B cell (primary cell): Measurements from ENCODE around the gene TBC1D4. TPM values are rescaled to one million over a fixed set of nuclear protein-coding genes. Genes with fewer than 3 reads are reported as not detected.

Experiments
- ATAC-seq: fragments of 200-7000 bp; cut with Tn5 transposase; one replicate; pipeline ENCODE4 v1.10.0; 2021; ENCODE audit warnings: low read depth, mild to moderate bottlenecking, moderate number of reproducible peaks, moderate library complexity
- CTCF ChIA-PET: fragments of 350-600 bp; sonication (Branson Sonifier 250); formaldehyde crosslinking; loops from one replicate; lab custom pipeline; 2021; ENCODE audit warnings: antibody characterized with exemption, inconsistent platforms; lab: Charles Lee
- POLR2A ChIA-PET: fragments of 350-600 bp; sonication (Branson Sonifier 250); formaldehyde crosslinking; loops from one replicate; lab custom pipeline; 2021; ENCODE audit warnings: antibody characterized with exemption; lab: Charles Lee
- DNase-seq: peaks from one replicate; pipeline ENCODE4 v3.0.0; 2013
- H2AFZ ChIP-seq: 2 replicates; pipeline ENCODE4 v1.6.1; 2012; ENCODE audit warnings: mild to moderate bottlenecking, low read depth, low read length; ENCODE audit not compliant: insufficient read depth, poor library complexity, severe bottlenecking
- H3K27ac ChIP-seq, 2 donors: 1 replicate in 1 of 2; 2 replicates in 1 of 2; pipeline ENCODE4 v1.5.1; 2012 to 2013; ENCODE audit warnings: low read length in 2 of 2, mild to moderate bottlenecking in 2 of 2, moderate library complexity in 1 of 2
- H3K27me3 ChIP-seq, 4 experiments: fragments of 200-600 bp in 1 of 4; sonication (generic) in 1 of 4; replicated peaks in 1 of 4; 1 replicate in 2 of 4; 2 replicates in 2 of 4; pipeline versions ENCODE4 v1.6.1 to v1.7.0; 2013 to 2016; ENCODE audit warnings: low read length in 3 of 4, mild to moderate bottlenecking in 2 of 4, mixed read lengths in 1 of 4, moderate library complexity in 1 of 4; ENCODE audit not compliant: insufficient read depth in 4 of 4, control insufficient read depth in 3 of 4; ENCODE audit errors: control extremely low read depth in 1 of 4
- H3K36me3 ChIP-seq, 2 experiments: replicated peaks in 1 of 2; 1 replicate in 1 of 2; 2 replicates in 1 of 2; pipeline versions ENCODE4 v1.6.1 to v1.7.1; 2013; ENCODE audit warnings: low read length in 1 of 2; ENCODE audit not compliant: insufficient read depth in 2 of 2, control insufficient read depth in 1 of 2; ENCODE audit errors: control extremely low read depth in 1 of 2, extremely low read depth in 1 of 2
- H3K4me1 ChIP-seq, 2 donors: fragments of 200-600 bp in 1 of 2; sonication (generic) in 1 of 2; 1 replicate in 1 of 2; 2 replicates in 1 of 2; pipeline versions ENCODE4 v1.5.1 to v1.6.1; 2013 to 2017; ENCODE audit warnings: low read length in 2 of 2; ENCODE audit not compliant: control insufficient read depth in 2 of 2, insufficient read depth in 2 of 2
- H3K4me2 ChIP-seq: replicated peaks from 2 replicates; pipeline ENCODE3; 2012; ENCODE audit warnings: mild to moderate bottlenecking, low read depth, low read length; ENCODE audit not compliant: poor library complexity, severe bottlenecking
- H3K4me3 ChIP-seq, 5 experiments: fragments of 200-600 bp in 1 of 5; sonication (generic) in 1 of 5; 1 replicate in 3 of 5; 2 replicates in 2 of 5; pipeline versions ENCODE4 v1.5.1 to v1.7.0; 2011 to 2016; ENCODE audit warnings: low read length in 4 of 5, mild to moderate bottlenecking in 4 of 5, low read depth in 2 of 5, control low read depth in 1 of 5, moderate library complexity in 1 of 5; ENCODE audit not compliant: insufficient read depth in 1 of 5; ENCODE audit errors: control extremely low read depth in 1 of 5, extremely low read depth in 1 of 5
- H3K79me2 ChIP-seq: fragments of 200-600 bp; sonication (generic); one replicate; pipeline ENCODE4 v1.6.0; 2016; ENCODE audit warnings: low read length; ENCODE audit not compliant: control insufficient read depth, insufficient read depth
- H3K9ac ChIP-seq: fragments of 200-600 bp; sonication (generic); 2 replicates; pipeline ENCODE4 v1.6.1; 2017; ENCODE audit warnings: mild to moderate bottlenecking, low read length, moderate library complexity
- H3K9me3 ChIP-seq, 3 donors: one replicate each; pipeline versions ENCODE4 v1.6.1 to v1.7.1; 2013; ENCODE audit warnings: low read length in 2 of 3; ENCODE audit not compliant: control insufficient read depth in 2 of 3, insufficient read depth in 1 of 3; ENCODE audit errors: control extremely low read depth in 1 of 3
- H4K20me1 ChIP-seq: 2 replicates; pipeline ENCODE4 v1.6.0; 2012; ENCODE audit warnings: mild to moderate bottlenecking, low read length; ENCODE audit not compliant: insufficient read depth, control insufficient read depth, poor library complexity, severe bottlenecking
- H3K27ac Mint-ChIP-seq: one replicate; pipeline ENCODE4 v1.8.0; 2021; ENCODE audit warnings: mixed read lengths
- H3K27me3 Mint-ChIP-seq: one replicate; pipeline ENCODE4 v1.8.0; 2021; ENCODE audit warnings: mixed read lengths
- H3K4me1 Mint-ChIP-seq: one replicate; pipeline ENCODE4 v1.8.0; 2021; ENCODE audit warnings: mixed read lengths
- H3K4me3 Mint-ChIP-seq: one replicate; pipeline ENCODE4 v1.8.0; 2021; ENCODE audit warnings: mixed read lengths
- H3K9me3 Mint-ChIP-seq: one replicate; pipeline ENCODE4 v1.8.0; 2022; ENCODE audit warnings: mixed read lengths; ENCODE audit not compliant: insufficient read depth
- CTCF ChIP-seq: fragments of 200-600 bp; IDR thresholded peaks from one replicate; pipeline ENCODE4 v1.8.0; 2022; ENCODE audit warnings: antibody characterized with exemption, mild to moderate bottlenecking
- EZH2 ChIP-seq: IDR thresholded peaks from 2 replicates; pipeline ENCODE4 v1.6.1; 2012; ENCODE audit warnings: borderline replicate concordance, low read depth, mild to moderate bottlenecking, moderate library complexity, low read length; ENCODE audit not compliant: insufficient read depth, poor library complexity, severe bottlenecking
- WGBS: methylation state at CpG from one replicate; pipeline ENCODE4 v1.1.5; 2013; ENCODE audit warnings: missing lambda C conversion rate; ENCODE audit not compliant: insufficient coverage; 5-methylcytosine and 5-hydroxymethylcytosine counted together
- intact Hi-C: fragments of 100-400 bp; cut with micrococcal nuclease; formaldehyde crosslinking; loops from one replicate; pipeline ENCODE4 v1.10.0; 2022
- polyA plus RNA-seq: library from polyadenylated mRNA; depleted of rRNA; stranded (reverse); fragments of >200 nt; gene quantifications from 2 replicates; pipeline ENCODE4 v1.2.3, GENCODE V29; 2012
- total RNA-seq, 2 donors: library from RNA; stranded (reverse); fragments of 120-200 nt in 1 of 2; gene quantifications; 1 replicate in 1 of 2; 2 replicates in 1 of 2; pipeline versions ENCODE4 v1.2.3 to v1.2.4, GENCODE V29; 2013 to 2022

TBC1D4 gene
- total and polyA plus RNA-seq, 2 donors (not counting 1 experiment from before 2014, with no cell fraction given) = 1.6 to 3.5 TPM

GRCh38 chr13:75321084-75321483 lies 160.9 kb downstream of the TBC1D4 start:
- POLR2A ChIA-PET = no interaction called here
- no peaks in the 10 kb centered on the region for H3K79me2 ChIP-seq
- Mint-ChIP-seq H3K4me1 (peaks cover 2% of the 10 kb centered on the region), H3K4me3 (no peak overlapping the region), H3K9me3 (no peaks in the 10 kb centered on the region), H3K27ac (no peak overlapping the region), H3K27me3 (no peaks in the 10 kb centered on the region)
- H3K36me3 ChIP-seq = no peaks in the 10 kb centered on the region
- no peak for DNase-seq
- no peak overlapping the region for H3K27ac ChIP-seq
- H3K9ac ChIP-seq = no peak overlapping the region
- no peak for ATAC-seq
- intact Hi-C loops = no loop called here
- peaks cover 1 to 2% of the 10 kb centered on the region in 2 donors for H3K4me1 ChIP-seq
- no peak overlapping the region for H3K4me3 ChIP-seq
- no peak overlapping the region for H2AFZ ChIP-seq
- H3K4me2 ChIP-seq = no peak overlapping the region
- TF ChIP-seq EZH2 = no peak
- TF ChIP-seq CTCF = no peak
- no peaks in the 10 kb centered on the region for H3K9me3 ChIP-seq
- no peaks in the 10 kb centered on the region for H4K20me1 ChIP-seq
- CTCF ChIA-PET = no interaction called here
- WGBS = no CpG with 5 or more reads among the region's 3 CpGs
- no peaks in the 10 kb centered on the region for H3K27me3 ChIP-seq

GRCh38 chr13:75319254-75319653 lies 162.7 kb downstream of the TBC1D4 start:
- Histone ChIP-seq H4K20me1 (no peaks in the 10 kb centered on the region), H3K4me1 (no peaks in the 10 kb centered on the region), H3K9ac (no peak overlapping the region), H3K27ac (no peak overlapping the region), H2AFZ (no peak overlapping the region), H3K36me3 (no peaks in the 10 kb centered on the region), H3K4me3 (no peak overlapping the region), H3K79me2 (no peaks in the 10 kb centered on the region), H3K27me3 (no peaks in the 10 kb centered on the region), H3K4me2 (no peak overlapping the region), H3K9me3 (no peaks in the 10 kb centered on the region)
- Mint-ChIP-seq H3K27me3 (no peaks in the 10 kb centered on the region), H3K4me1 (no peaks in the 10 kb centered on the region), H3K4me3 (no peak overlapping the region), H3K9me3 (no peaks in the 10 kb centered on the region), H3K27ac (no peak overlapping the region)
- DNase-seq = no peak
- ATAC-seq = no peak
- intact Hi-C loops = no loop called here
- TF ChIP-seq EZH2 = no peak
- no peak for TF ChIP-seq CTCF
- WGBS = 89% methylated on average over 4 of the region's 4 CpGs
- POLR2A ChIA-PET = no interaction called here
- CTCF ChIA-PET = no interaction called here
